ENCODE measurements around the gene IGSF21. TPM values are rescaled to one million over a fixed set of nuclear protein-coding genes. Genes with fewer than 3 reads are reported as not detected.

Gene IGSF21
- total RNA-seq, 1 experiment from 2014 or later, result 30.5 TPM

DNA sequence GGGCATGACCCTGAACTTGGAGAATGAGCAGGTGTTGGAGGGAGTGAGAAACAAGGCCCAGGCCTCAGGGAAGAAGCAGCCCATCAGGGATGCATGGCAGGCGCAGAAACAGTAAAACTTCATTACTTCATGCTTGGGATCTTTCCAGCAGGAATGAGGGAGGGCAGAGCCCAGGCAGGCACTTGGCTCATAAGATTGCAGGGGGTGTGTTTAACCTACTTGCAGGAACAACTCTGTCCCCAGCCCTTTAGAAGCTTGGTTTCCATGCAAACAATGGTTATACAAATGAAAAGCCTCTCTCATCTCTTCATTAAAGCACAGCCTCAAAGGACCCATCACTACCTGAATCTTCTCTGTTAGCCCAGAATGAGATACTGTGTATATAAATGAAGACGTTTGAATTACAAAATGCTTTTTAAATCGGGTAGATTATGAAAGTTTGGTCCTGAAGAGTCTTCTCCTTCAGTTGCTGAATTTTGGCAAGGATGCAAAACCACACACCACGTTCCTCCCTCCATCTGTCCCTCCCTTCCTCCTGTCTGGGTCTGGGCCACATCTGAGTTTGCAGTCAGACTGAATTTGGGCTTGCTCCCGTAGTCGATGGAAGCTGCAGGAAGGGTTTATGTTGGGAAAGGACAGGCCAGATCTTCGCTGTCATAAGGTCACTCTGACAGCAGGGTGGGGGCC is 218.8 kb downstream of the IGSF21 start (continued):
- TF ChIP-seq, protein P1, sequence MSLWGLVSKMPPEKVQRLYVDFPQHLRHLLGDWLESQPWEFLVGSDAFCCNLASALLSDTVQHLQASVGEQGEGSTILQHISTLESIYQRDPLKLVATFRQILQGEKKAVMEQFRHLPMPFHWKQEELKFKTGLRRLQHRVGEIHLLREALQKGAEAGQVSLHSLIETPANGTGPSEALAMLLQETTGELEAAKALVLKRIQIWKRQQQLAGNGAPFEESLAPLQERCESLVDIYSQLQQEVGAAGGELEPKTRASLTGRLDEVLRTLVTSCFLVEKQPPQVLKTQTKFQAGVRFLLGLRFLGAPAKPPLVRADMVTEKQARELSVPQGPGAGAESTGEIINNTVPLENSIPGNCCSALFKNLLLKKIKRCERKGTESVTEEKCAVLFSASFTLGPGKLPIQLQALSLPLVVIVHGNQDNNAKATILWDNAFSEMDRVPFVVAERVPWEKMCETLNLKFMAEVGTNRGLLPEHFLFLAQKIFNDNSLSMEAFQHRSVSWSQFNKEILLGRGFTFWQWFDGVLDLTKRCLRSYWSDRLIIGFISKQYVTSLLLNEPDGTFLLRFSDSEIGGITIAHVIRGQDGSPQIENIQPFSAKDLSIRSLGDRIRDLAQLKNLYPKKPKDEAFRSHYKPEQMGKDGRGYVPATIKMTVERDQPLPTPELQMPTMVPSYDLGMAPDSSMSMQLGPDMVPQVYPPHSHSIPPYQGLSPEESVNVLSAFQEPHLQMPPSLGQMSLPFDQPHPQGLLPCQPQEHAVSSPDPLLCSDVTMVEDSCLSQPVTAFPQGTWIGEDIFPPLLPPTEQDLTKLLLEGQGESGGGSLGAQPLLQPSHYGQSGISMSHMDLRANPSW (CRISPR knock-in tag; conservative IDR thresholded peaks at IDR 0.05; ENCODE audit: low read depth), result no peak
- TF ChIP-seq ATF1 (CRISPR knock-in tag; IDR thresholded peaks at IDR 0.05), result no peak
- TF ChIP-seq ZNF263 (CRISPR knock-in tag; IDR thresholded peaks at IDR 0.05; ENCODE audit: low read depth), result no peak
- TF ChIP-seq, protein P2, sequence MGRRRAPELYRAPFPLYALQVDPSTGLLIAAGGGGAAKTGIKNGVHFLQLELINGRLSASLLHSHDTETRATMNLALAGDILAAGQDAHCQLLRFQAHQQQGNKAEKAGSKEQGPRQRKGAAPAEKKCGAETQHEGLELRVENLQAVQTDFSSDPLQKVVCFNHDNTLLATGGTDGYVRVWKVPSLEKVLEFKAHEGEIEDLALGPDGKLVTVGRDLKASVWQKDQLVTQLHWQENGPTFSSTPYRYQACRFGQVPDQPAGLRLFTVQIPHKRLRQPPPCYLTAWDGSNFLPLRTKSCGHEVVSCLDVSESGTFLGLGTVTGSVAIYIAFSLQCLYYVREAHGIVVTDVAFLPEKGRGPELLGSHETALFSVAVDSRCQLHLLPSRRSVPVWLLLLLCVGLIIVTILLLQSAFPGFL (CRISPR knock-in tag; IDR thresholded peaks at IDR 0.05; ENCODE audit: borderline replicate concordance), result no peak
- TF ChIP-seq, protein P3, sequence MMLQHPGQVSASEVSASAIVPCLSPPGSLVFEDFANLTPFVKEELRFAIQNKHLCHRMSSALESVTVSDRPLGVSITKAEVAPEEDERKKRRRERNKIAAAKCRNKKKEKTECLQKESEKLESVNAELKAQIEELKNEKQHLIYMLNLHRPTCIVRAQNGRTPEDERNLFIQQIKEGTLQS (CRISPR knock-in tag; conservative IDR thresholded peaks at IDR 0.05), result no peak

DNA sequence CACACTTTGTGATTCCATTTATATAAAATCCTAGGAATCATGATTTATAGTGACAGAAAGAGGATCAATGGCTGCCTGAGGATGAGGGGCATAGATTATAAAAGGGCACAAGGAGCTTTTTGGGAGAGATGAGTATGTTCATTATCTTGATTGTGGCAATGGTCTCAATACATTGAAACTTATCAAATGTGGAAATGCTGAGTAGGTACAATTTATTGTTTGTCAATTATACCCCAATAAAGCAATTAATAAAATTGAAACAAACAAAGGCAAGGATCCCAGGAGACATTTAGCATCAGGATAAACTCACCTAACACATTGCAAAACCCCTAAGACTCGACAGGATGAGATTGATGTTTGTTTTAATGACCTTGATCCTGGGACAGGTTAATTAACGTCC is 220.1 kb downstream of the IGSF21 start:
- ChIA-PET CTCF (interaction anchor here (1.6 kb wide), 2 partner anchors 248 to 254 kb away, joined by 3 to 5 read pairs; no protein-coding TSS in a partner anchor), POLR2A (no interaction called here)
- H3K27me3 Mint-ChIP-seq (ENCODE audit: low read depth), result peaks cover 15% of the 10 kb centered on the region
- H3K36me3 Mint-ChIP-seq, result 0 out of 2 replicates have a peak, but pooled peaks cover under 1% of the 10 kb centered on the region
- no peak overlapping the region for H3K27ac Mint-ChIP-seq
- peaks cover 5% of the 10 kb centered on the region for H3K9me3 Mint-ChIP-seq
- ATAC-seq (no peak), DNase-seq (ENCODE audit: low spot score) (no peak)
- TF ChIP-seq CREM (CRISPR knock-in tag; IDR thresholded peaks at IDR 0.05) (no peak), RELA (CRISPR knock-in tag; IDR thresholded peaks at IDR 0.05; ENCODE audit: borderline replicate concordance) (no peak), SMAD4 (CRISPR knock-in tag; IDR thresholded peaks at IDR 0.05) (no peak), TEAD4 (CRISPR knock-in tag; IDR thresholded peaks at IDR 0.05) (no peak), NFATC4 (CRISPR knock-in tag; IDR thresholded peaks at IDR 0.05) (no peak), ZNF138 (CRISPR knock-in tag; conservative IDR thresholded peaks at IDR 0.05) (no peak), ZBTB21 (CRISPR knock-in tag; IDR thresholded peaks at IDR 0.05; ENCODE audit: borderline replicate concordance) (no peak), TEAD1 (CRISPR knock-in tag; IDR thresholded peaks at IDR 0.05) (no peak), HMGA2 (CRISPR knock-in tag; IDR thresholded peaks at IDR 0.05) (no peak), JUN (CRISPR knock-in tag; IDR thresholded peaks at IDR 0.05) (no peak), TCF7 (CRISPR knock-in tag; IDR thresholded peaks at IDR 0.05; ENCODE audit: low read depth) (no peak)
- TF ChIP-seq, protein P4, sequence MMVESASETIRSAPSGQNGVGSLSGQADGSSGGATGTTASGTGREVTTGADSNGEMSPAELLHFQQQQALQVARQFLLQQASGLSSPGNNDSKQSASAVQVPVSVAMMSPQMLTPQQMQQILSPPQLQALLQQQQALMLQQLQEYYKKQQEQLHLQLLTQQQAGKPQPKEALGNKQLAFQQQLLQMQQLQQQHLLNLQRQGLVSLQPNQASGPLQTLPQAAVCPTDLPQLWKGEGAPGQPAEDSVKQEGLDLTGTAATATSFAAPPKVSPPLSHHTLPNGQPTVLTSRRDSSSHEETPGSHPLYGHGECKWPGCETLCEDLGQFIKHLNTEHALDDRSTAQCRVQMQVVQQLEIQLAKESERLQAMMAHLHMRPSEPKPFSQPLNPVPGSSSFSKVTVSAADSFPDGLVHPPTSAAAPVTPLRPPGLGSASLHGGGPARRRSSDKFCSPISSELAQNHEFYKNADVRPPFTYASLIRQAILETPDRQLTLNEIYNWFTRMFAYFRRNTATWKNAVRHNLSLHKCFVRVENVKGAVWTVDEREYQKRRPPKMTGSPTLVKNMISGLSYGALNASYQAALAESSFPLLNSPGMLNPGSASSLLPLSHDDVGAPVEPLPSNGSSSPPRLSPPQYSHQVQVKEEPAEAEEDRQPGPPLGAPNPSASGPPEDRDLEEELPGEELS (CRISPR knock-in tag; IDR thresholded peaks at IDR 0.05), result no peak
- TF ChIP-seq, protein P5, sequence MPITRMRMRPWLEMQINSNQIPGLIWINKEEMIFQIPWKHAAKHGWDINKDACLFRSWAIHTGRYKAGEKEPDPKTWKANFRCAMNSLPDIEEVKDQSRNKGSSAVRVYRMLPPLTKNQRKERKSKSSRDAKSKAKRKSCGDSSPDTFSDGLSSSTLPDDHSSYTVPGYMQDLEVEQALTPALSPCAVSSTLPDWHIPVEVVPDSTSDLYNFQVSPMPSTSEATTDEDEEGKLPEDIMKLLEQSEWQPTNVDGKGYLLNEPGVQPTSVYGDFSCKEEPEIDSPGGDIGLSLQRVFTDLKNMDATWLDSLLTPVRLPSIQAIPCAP (CRISPR knock-in tag; IDR thresholded peaks at IDR 0.05), result no peak
- TF ChIP-seq, protein P6, sequence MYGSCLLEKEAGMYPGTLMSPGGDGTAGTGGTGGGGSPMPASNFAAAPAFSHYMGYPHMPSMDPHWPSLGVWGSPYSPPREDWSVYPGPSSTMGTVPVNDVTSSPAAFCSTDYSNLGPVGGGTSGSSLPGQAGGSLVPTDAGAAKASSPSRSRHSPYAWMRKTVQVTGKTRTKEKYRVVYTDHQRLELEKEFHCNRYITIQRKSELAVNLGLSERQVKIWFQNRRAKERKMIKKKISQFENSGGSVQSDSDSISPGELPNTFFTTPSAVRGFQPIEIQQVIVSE (CRISPR knock-in tag; IDR thresholded peaks at IDR 0.05; ENCODE audit: borderline replicate concordance), result no peak
- TF ChIP-seq, protein P7, sequence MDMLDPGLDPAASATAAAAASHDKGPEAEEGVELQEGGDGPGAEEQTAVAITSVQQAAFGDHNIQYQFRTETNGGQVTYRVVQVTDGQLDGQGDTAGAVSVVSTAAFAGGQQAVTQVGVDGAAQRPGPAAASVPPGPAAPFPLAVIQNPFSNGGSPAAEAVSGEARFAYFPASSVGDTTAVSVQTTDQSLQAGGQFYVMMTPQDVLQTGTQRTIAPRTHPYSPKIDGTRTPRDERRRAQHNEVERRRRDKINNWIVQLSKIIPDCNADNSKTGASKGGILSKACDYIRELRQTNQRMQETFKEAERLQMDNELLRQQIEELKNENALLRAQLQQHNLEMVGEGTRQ (CRISPR knock-in tag; IDR thresholded peaks at IDR 0.05), result no peak
- H3K4me1 Mint-ChIP-seq, result peaks cover 42% of the 10 kb centered on the region
- no peak overlapping the region for H3K4me3 Mint-ChIP-seq

All from WTC11 (cell line).